ENCODE measurements around the gene EVI5.
A peak's percentile ranks its signal among the peaks of the same experiment; 100 is the strongest.

The EVI5 gene

DNA sequence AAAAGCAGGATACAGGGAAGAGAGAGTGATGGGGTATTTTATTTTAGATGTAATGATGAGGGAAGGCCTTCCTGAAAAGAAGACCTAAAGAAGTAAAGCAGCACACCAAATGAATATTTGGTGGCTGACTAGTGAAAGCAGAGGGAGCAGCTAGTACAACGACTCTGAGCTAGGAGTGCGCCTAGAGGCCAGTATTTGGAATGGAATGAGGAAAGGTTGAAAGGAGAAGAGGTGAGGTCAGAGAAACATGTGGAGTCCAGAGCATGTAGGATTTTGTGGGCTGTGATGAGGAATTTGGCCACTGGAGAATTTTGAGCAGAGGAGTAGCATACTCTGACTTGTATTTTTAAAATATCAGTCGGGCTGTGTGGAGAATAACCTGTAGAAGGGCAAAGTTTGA is 35.1 kb upstream of the EVI5 start:
- H2AFZ ChIP-seq: no peak overlapping the region
- no peaks in the 10 kb centered on the region for H3K9me3 ChIP-seq (ENCODE audit: control insufficient read depth, low read length)
- no peaks in the 10 kb centered on the region for H3K79me2 ChIP-seq
- H3K4me1 ChIP-seq: no peaks in the 10 kb centered on the region
- no peak overlapping the region for H3K9ac ChIP-seq
- H3K4me2 ChIP-seq (ENCODE audit: low read length): no peak overlapping the region
- no peak overlapping the region for H3K27ac ChIP-seq
- TF ChIP-seq CTCF (IDR thresholded peaks at IDR 0.05): no peak
- no peaks in the 10 kb centered on the region for H3K36me3 ChIP-seq (ENCODE audit: control insufficient read depth, insufficient read depth, low read length)
- H3K4me3 ChIP-seq (ENCODE audit: low read depth, low read length): no peak overlapping the region
- H3K27me3 ChIP-seq (ENCODE audit: control insufficient read depth, insufficient read depth, low read length): no peaks in the 10 kb centered on the region

DNA sequence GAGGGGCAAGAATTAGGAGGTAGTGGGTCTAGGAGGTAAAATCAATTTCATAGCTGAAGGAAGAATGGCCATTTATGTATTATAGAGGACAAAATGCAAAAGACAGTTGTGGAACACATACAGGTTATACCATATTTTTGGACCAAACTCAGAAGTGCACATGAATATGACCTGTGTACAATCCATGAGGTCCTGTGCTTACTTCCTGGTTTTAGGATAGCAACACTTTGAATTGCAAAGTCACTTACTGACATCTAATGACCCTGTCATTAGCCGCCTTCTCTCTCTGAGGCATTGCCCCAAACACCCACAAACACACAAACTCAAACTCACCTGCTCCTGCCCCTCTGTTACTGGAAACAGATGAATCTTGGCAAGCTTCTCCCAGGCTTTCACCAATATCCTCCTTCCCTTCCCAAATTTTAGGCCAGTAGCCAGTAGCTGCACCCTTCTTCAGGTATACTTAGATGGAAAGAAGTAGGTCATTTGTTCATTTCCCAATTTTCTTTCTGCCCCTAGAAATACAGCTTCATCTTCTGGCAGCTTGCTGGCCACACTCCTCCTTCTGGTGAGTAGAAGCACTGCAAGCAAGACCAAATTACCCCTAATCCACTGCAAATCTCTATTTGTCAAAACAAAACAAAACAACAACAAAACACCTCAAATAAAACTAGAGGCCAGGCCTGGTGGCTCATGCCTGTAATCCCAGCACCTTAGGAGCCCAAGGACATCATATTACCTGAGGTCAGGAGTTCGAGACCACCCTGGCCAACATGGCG is 33.3 kb upstream of the EVI5 start:
- H3K79me2 ChIP-seq: no peaks in the 10 kb centered on the region
- no peak overlapping the region for H3K4me3 ChIP-seq (ENCODE audit: low read depth, low read length)
- H3K4me2 ChIP-seq (ENCODE audit: low read length): no peak overlapping the region
- H3K36me3 ChIP-seq (ENCODE audit: control insufficient read depth, insufficient read depth, low read length): no peaks in the 10 kb centered on the region
- H3K9ac ChIP-seq: no peak overlapping the region
- no peak overlapping the region for H2AFZ ChIP-seq
- H3K27ac ChIP-seq: no peak overlapping the region
- H3K4me1 ChIP-seq: no peaks in the 10 kb centered on the region
- TF ChIP-seq CTCF (IDR thresholded peaks at IDR 0.05): peak; percentile 44
- H3K9me3 ChIP-seq (ENCODE audit: control insufficient read depth, low read length): no peaks in the 10 kb centered on the region
- no peaks in the 10 kb centered on the region for H3K27me3 ChIP-seq (ENCODE audit: control insufficient read depth, insufficient read depth, low read length)

GRCh38 chr1:92817137-92817697 is 32.3 kb upstream of the EVI5 start:
- H3K9ac ChIP-seq: no peak overlapping the region
- no peak overlapping the region for H3K4me2 ChIP-seq (ENCODE audit: low read length)
- no peak overlapping the region for H3K4me3 ChIP-seq (ENCODE audit: low read depth, low read length)
- H2AFZ ChIP-seq: no peak overlapping the region
- H3K4me1 ChIP-seq: no peaks in the 10 kb centered on the region
- TF ChIP-seq CTCF (IDR thresholded peaks at IDR 0.05): no peak
- no peaks in the 10 kb centered on the region for H3K79me2 ChIP-seq
- no peaks in the 10 kb centered on the region for H3K27me3 ChIP-seq (ENCODE audit: control insufficient read depth, insufficient read depth, low read length)
- H3K9me3 ChIP-seq (ENCODE audit: control insufficient read depth, low read length): no peaks in the 10 kb centered on the region
- H3K36me3 ChIP-seq (ENCODE audit: control insufficient read depth, insufficient read depth, low read length): no peaks in the 10 kb centered on the region
- no peak overlapping the region for H3K27ac ChIP-seq

- Histone ChIP-seq H3K27ac (no peak overlapping the region), H3K4me2 (ENCODE audit: low read length) (no peak overlapping the region), H3K4me1 (no peaks in the 10 kb centered on the region), H3K36me3 (ENCODE audit: control insufficient read depth, insufficient read depth, low read length) (no peaks in the 10 kb centered on the region), H3K27me3 (ENCODE audit: control insufficient read depth, insufficient read depth, low read length) (no peaks in the 10 kb centered on the region), H3K9me3 (ENCODE audit: control insufficient read depth, low read length) (no peaks in the 10 kb centered on the region), H3K9ac (no peak overlapping the region), H3K4me3 (ENCODE audit: low read depth, low read length) (no peak overlapping the region), H3K79me2 (no peaks in the 10 kb centered on the region), H2AFZ (no peak overlapping the region)
- no peak for TF ChIP-seq CTCF (IDR thresholded peaks at IDR 0.05)
These were observed 31.8 kb upstream of the EVI5 start for GRCh38 chr1:92816732-92817131.

- H3K9me3 ChIP-seq (ENCODE audit: control insufficient read depth, low read length): no peaks in the 10 kb centered on the region
- no peak overlapping the region for H3K27ac ChIP-seq
- no peak overlapping the region for H2AFZ ChIP-seq
- no peaks in the 10 kb centered on the region for H3K27me3 ChIP-seq (ENCODE audit: control insufficient read depth, insufficient read depth, low read length)
- H3K4me1 ChIP-seq: no peaks in the 10 kb centered on the region
- no peak overlapping the region for H3K9ac ChIP-seq
- H3K4me3 ChIP-seq (ENCODE audit: low read depth, low read length): no peak overlapping the region
- no peak for TF ChIP-seq CTCF (IDR thresholded peaks at IDR 0.05)
- no peak overlapping the region for H3K4me2 ChIP-seq (ENCODE audit: low read length)
- no peaks in the 10 kb centered on the region for H3K79me2 ChIP-seq
- H3K36me3 ChIP-seq (ENCODE audit: control insufficient read depth, insufficient read depth, low read length): no peaks in the 10 kb centered on the region
These were observed 23.5 kb upstream of the EVI5 start for GRCh38 chr1:92808381-92808780.
